B cell (primary cell): ENCODE results near the gene SRRD.

Source experiments
- CTCF ChIP-seq: fragments of 200-600 bp; IDR thresholded peaks from one replicate; pipeline ENCODE4 v1.8.0; 2022; ENCODE audit warnings: antibody characterized with exemption, mild to moderate bottlenecking
- EZH2 ChIP-seq: IDR thresholded peaks from 2 replicates; pipeline ENCODE4 v1.6.1; 2012; ENCODE audit warnings: borderline replicate concordance, low read depth, mild to moderate bottlenecking, moderate library complexity, low read length; ENCODE audit not compliant: insufficient read depth, poor library complexity, severe bottlenecking

DNA sequence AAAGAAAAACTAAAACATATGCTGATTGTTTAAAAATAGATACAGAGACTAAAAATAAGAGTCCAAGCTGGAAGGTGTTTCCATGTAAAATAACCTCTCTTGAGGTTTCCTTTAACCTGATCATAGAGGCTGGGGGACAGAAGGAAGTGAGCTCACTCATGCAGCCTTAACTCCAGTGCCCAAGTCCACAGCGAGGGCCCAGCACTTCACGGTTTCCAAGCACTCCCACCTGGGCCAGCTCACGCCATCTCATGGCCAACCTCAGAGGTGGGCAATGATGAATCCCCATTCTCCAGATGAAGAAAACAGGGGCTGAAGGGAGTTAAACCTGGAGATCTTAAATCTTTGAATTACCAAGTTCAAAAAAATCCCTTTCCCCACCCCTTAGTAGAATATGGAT is 43.5 kb downstream of the SRRD start:
- TF ChIP-seq CTCF (no peak), EZH2 (no peak)
